ENCODE results near the gene SMARCAL1.

SMARCAL1 gene

DNA sequence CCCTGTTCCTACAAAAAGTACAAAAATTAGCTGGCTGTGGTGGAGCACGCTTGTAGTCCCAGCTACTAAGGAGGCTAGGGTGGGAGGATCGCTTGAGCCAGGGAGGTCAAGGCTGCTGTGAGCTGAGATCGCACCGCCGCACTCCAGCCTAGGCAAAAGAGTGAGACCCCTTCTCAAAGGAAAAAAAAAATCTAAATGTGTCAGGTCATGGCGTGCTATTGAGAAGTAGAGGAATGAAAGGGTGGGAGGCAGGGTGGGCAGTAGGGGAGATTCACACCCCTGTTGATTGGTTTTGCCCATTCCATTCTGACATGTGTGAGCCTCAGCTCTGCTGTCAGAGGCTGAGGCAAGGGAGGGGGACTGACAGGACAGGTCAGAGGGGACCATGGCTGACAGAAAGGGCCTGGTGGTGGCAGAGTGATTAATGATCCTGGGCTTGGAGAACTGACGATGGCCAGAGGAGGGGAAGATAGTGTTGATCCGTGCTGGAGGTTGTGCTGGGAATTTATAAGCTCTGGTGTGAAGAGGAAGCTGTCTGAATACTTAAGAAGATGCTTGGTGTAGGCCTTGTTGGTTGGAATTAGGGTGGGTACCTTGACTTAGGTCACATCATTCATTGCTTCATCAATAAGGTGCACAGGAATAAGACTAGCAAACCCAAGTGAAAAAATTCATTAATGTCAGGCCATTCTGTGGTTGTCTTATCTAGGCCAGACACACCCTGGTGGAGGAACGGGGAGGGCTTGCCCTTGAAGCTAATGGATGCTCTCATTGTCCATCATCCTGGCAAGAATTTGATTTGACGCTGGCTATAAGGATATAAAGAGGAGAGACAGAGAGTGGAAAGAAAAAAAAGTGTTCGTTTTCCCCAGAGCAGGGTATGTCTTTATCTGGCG lies 19.1 kb upstream of the SMARCAL1 start:
- in situ Hi-C loops (cut with MboI; ENCODE audit: low sequenced_read_pairs): no loop called here

DNA sequence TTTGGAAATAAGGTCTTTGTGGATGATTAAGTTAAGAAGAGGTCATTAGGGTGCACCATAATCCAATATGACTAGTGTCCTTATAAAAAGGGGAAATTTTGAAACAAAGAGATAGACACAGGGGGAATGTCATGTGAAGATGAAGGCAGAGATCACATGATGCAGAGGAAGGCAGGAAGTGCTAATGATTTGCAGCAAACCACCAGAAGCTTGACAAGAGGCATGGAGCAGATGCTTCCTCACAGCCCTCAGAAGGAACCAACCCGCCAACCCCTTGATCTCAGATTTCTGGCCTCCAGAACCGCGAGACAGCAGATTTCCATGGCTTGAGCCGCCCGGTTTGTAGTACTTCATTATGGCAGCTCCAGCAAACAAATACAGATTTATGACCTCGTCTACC lies 17.4 kb upstream of the SMARCAL1 start:
- in situ Hi-C loops (cut with MboI; ENCODE audit: low sequenced_read_pairs): no loop called here

DNA sequence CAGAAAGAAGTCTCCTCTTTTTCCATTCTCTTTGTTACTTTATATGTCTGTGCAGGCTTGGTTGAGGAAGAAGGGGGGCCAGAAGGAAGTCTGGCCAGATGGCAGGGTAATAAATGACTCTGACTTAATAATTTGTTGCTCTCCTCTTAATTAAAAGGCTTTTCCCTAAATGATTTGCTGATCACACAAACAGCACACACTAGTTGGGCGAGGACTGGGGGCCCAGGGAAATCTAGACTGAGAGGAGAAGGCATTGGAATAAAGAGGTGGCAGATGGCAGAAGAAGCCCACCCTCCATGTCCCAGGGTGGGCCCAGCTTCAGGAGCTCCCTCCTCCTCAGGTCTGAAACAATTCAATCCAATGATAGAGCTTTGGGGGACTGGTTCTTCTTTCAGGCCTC lies 12.7 kb upstream of the SMARCAL1 start:
- in situ Hi-C loops (cut with MboI; ENCODE audit: low sequenced_read_pairs): no loop called here

- in situ Hi-C loops (cut with MboI; ENCODE audit: low sequenced_read_pairs): no loop called here
Observed at GRCh38 chr2:216402751-216403150, 9.5 kb upstream of the SMARCAL1 start.

GRCh38 chr2:216404010-216404618 lies 8.2 kb upstream of the SMARCAL1 start:
- in situ Hi-C loops (cut with MboI; ENCODE audit: low sequenced_read_pairs): no loop called here

GRCh38 chr2:216405588-216405987 lies 6.7 kb upstream of the SMARCAL1 start:
- in situ Hi-C loops (cut with MboI; ENCODE audit: low sequenced_read_pairs): no loop called here

DNA sequence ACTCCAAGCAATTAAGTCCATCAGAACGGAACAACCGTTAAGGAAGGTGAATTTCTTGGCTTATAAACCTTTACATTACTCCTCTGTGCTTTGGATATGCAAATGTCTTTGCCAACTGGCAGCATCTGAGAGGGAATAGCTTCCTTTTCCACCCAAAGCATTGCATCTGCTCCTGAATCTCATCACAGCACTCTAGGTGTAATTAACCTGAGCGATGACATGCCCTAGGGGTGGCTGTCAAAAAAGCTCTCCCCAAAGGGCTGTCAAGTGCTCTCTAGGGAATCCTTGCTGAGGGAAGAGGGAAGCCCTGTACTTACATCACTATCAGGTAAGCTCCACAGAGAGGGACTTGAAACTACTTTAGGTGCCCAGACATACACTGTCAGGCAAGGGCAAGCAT lies 5.5 kb upstream of the SMARCAL1 start:
- in situ Hi-C loops (cut with MboI; ENCODE audit: low sequenced_read_pairs): no loop called here

DNA sequence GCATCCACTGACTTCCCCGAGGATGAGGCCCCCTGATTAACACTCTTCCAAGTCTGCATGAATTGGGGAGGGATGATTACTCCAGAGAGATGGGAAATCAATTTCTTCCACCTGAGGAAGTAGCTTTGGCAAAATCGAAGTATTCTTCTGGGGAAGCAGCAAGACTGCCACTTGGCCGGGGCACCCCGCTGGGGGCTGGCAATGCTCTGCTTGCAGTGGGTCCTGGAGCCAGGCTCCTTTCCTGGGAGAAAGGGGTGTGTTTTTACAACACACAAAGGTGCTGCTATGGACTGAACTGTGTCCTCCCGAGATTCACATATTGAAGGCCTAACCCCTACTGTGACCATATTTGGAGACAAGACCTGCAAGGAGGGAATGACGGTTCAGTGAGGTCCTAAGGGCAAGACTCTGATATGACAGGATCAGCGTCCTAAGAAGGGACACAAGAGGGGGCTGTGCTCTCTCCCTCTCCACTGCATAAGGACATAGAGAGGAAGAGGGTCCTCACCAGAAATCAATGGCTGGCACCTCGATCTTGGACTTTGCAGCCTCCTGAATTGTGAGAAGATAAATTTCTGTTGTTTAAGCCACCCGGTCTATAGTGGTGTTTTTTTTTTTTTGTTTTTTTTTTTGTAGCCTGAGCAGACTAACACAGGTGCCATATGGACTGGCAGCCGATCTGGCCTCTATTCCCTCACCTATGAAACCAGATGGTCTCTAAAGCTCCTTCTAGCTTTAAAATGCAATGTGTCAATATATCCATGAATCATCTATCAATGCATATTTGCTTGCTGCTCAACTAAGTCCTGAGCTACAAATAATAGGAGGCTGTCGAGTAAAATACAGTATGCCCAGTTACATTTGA lies 3.6 kb upstream of the SMARCAL1 start:
- in situ Hi-C loops (cut with MboI; ENCODE audit: low sequenced_read_pairs): no loop called here

GRCh38 chr2:216410550-216410949 lies 1.7 kb upstream of the SMARCAL1 start:
- in situ Hi-C loops (cut with MboI; ENCODE audit: low sequenced_read_pairs): no loop called here

GRCh38 chr2:216413882-216414281 lies 1.6 kb downstream of the SMARCAL1 start:
- in situ Hi-C loops (cut with MboI; ENCODE audit: low sequenced_read_pairs): no loop called here

DNA sequence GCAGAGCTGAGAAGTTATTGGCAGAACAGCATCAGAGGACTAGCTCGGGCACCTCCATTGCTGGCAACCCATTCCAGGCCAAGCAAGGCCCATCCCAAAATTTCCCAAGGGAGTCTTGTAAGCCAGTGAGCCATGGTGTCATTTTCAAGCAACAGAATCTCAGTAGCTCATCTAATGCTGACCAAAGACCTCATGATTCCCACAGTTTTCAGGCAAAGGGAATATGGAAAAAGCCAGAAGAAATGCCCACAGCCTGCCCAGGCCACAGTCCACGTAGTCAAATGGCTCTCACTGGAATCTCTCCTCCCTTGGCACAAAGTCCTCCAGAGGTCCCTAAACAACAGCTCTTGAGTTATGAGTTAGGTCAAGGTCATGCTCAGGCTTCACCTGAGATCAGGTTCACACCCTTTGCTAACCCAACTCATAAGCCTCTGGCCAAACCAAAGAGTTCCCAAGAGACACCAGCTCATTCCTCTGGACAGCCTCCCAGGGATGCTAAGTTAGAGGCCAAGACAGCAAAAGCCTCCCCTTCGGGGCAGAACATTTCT lies 2.6 kb downstream of the SMARCAL1 start:
- in situ Hi-C loops (cut with MboI; ENCODE audit: low sequenced_read_pairs): no loop called here

- in situ Hi-C loops (cut with MboI; ENCODE audit: low sequenced_read_pairs): no loop called here
Observed at GRCh38 chr2:216415541-216415940, 3.3 kb downstream of the SMARCAL1 start.

GRCh38 chr2:216416571-216417307 lies 4.5 kb downstream of the SMARCAL1 start:
- in situ Hi-C loops (cut with MboI; ENCODE audit: low sequenced_read_pairs): no loop called here

DNA sequence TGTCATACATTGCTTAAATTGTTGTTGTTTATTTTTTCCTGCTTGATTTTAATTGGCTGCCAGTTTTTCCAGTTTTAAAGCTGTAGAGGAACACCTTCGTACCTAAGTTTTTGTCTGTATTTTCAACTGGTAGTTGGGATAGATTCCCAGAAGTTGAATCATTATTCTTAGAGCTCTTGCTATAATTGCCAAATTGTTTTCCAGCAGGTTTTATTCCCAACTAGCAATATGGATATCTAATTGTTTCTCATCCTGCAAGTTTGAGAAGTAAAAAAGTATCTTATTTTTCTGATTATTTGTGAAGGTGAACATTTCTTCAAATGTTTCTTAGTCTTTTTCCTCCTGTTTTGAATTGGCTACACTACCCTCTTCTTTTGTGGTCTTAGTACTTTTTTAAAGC lies 6.7 kb downstream of the SMARCAL1 start:
- in situ Hi-C loops (cut with MboI; ENCODE audit: low sequenced_read_pairs): no loop called here

GRCh38 chr2:216420367-216421101 lies 8.2 kb downstream of the SMARCAL1 start:
- in situ Hi-C loops (cut with MboI; ENCODE audit: low sequenced_read_pairs): no loop called here

DNA sequence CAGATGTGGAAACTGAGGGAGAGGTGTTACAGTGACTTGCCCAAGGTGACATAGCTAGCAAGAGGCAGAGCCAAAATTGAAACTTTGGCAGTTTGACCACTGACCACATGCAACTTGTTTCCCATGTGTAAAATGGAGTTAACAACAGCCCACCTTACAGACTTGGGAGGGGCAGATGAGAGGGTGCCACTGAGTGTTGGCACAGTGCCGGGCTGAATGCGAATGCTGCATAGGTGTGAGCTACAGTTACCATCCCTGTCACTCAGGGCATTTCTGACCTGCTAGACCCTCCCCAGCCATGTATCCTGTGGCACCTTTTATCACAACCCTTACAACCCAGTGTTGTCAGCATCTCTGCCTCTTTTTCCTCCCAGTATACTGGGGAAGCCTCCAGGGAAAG lies 10.8 kb downstream of the SMARCAL1 start:
- in situ Hi-C loops (cut with MboI; ENCODE audit: low sequenced_read_pairs): no loop called here

- in situ Hi-C loops (cut with MboI; ENCODE audit: low sequenced_read_pairs): no loop called here
Observed at GRCh38 chr2:216424274-216424673, 12.0 kb downstream of the SMARCAL1 start.

GRCh38 chr2:216425008-216425787 lies 12.9 kb downstream of the SMARCAL1 start:
- in situ Hi-C loops (cut with MboI; ENCODE audit: low sequenced_read_pairs): no loop called here

GRCh38 chr2:216426166-216426777 lies 14.0 kb downstream of the SMARCAL1 start:
- in situ Hi-C loops (cut with MboI; ENCODE audit: low sequenced_read_pairs): no loop called here
